Activated CD8-positive, alpha-beta memory T cell treated with anti-CD3 and anti-CD28 coated beads for 1 hour (primary cell): Measurements from ENCODE around the gene STRN3.
"Not testable (repeated sequence)": the region's sequence is repeated elsewhere in the genome, so short reads cannot be mapped to it uniquely, and the experiment has no call there.

Source experiments
- DNase-seq, 2 donors: peaks; one replicate each; pipeline ENCODE4 v3.0.0-alpha.2; 2020; ENCODE audit warnings: low read depth in 1 of 2; ENCODE audit errors: extremely low read depth in 1 of 2

Gene STRN3

GRCh38 chr14:30921305-30921704, 104.9 kb downstream of the STRN3 start:
- DNase-seq = no peak

DNA sequence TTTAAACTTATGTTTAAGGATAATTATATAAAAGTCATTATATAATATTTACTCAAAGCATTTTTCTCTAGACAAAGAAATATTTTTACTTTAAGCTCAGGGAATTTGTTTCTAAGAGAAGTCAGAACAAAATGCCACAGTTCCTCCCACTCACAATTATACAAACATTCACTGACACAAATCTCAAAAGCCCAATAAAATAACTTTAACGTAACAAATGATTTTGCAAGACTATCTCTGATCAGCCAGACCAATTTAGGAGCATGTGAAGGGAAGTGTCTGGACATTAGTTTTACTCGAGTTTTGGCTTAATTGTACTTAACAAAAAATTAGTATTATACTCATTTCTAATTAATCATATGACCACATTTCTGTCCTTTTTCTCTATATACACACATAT, 110.6 kb downstream of the STRN3 start:
- DNase-seq = no peak

DNA sequence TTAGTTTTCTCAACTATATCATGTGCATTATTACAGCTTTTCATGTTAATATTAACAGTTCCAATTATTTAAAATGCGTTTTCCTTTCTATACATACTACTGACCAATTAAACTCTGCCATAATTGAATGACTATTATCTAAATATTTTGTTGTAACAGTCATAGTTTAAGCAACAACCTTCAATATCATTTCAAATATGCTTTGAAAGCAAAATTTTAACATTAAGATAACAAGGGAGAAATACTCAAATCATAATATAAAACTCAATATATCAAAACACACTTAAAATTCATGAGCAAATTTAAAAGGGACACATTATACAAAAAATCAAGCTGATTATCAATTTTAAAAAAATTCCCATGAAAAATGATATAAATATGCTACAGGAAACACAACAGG, 111.4 kb downstream of the STRN3 start:
- no peak for DNase-seq

- DNase-seq = no peak
Measured at GRCh38 chr14:30908826-30909225, 117.4 kb downstream of the STRN3 start.

- no peak for DNase-seq
Measured at GRCh38 chr14:30907659-30908057, 118.5 kb downstream of the STRN3 start.

DNA sequence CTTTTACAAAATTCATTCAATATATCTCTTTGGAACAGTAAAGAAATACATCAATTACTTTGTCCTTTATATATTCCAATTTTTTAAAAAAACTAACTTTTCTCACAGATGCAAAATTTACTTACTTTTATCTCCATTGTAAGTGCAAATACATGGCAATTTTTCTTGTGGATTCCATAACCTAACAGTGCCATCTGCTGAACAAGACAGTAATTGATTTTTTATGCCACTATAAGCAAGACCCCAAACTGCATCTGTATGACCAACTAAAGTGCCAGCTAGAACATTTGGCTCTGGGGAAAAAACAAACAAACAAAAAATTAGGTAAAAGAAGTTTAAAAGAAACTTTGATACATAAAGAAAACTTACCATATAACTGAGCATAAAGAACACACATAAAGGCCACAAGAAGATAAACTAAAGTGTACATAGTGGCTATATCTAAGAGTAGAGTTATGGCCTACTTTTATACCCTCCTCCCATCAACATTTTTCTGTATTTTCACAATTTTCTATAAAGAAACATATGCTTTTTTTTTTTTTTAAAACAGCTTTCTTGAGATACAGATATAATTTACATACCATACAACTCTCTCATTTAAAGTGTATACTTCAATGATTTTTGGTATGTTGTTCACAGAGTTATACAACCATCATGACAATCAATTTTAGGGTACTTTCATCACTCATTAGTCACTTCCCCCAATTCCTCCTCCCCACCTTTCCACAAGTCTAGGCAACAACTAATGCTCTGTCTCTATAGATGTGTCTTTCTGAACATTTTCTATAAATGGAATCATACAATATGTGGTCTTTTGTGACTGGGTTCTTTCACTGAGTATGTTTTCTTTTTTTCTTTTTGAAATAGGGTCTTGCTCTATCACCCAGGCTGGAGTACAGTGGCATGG, 119.2 kb downstream of the STRN3 start:
- no peak for DNase-seq

- DNase-seq = no peak
Measured at GRCh38 chr14:30903285-30904124, 122.7 kb downstream of the STRN3 start.

DNA sequence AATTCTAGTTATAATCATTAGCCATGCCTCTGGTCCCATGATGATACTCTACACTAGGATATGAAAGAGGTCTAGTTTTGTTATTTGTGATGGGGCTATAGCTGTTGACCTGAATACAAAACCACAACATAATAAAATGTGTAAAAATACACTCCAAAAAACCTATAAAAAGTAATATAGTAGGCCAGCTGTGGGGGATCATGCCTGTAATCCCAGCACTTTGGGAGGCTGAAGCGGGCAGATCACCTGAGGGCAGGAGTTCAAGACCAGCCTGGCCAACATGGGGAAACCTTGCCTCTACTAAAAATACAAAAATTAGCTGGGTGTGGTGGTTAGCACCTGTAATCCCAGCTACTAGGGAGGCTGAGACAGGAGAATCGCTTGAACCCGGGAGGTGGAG, 129.1 kb downstream of the STRN3 start:
- not testable (repeated sequence) for DNase-seq

DNA sequence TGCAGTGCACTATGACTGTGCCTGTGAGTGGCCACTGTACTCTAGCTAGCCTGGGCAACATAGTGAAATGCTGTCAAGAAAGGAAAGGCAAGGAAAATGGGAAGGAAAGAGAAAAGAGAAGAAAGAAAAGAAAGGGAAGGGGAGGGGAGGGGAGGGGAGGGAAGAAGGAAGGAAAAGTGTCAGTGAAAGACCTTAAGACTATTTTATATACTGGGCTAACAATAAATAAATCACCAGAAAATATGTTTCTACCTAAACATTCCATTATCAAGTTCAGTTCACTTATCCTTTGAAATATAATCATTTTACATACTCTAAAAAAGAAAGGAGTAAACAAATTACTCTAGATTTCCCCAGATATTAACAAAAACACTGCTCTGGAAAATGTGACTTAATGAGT, 129.7 kb downstream of the STRN3 start:
- DNase-seq = no peak

DNA sequence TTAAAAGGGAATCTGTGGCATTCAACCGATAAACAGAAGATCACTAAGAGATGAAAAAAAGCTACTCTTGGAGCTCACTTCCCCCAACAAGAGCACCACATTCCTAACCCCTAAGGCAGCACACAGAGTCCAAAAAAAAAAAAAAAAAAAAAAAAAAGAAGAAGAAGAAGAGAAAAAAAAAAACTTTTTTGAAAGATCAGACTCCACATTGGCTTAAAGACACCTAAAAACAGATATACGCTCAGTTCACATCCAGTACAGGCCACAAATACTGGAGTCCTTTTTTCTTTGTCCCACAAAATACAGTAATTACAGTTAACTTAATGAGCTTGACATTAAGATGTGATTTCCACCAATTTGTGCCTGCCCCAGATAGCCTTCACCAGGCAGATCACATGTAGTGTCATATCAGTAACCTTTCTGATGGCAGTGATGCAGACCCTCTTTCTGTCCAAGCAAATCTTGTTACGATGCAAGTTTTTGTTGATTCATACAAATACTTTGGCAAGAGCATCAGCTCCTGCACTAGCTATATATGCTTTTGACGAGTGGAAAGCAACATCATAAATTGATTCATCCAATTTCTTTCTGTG, 131.2 kb downstream of the STRN3 start:
- DNase-seq = no peak

DNA sequence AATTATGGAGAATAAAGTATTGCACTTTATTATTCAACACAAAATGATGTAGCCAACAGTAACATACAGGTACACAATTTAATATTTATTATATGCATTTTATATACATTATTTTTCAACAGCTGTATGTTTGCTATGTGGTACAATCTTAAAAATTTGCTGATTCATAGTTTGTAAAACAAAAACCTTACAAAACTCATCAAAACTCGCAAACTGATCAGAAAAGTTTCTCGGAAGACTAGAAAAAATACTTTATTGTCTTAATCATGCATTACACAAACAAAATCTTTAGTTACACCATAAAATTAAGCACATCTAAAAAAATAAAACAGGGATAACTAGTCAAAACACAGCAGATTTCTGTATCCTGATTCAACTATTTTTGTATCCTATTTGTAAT, 132.4 kb downstream of the STRN3 start:
- no peak for DNase-seq

- no peak for DNase-seq
Measured at GRCh38 chr14:30889244-30889594, 137.0 kb downstream of the STRN3 start.

GRCh38 chr14:30888480-30889243, 137.5 kb downstream of the STRN3 start:
- no peak for DNase-seq

DNA sequence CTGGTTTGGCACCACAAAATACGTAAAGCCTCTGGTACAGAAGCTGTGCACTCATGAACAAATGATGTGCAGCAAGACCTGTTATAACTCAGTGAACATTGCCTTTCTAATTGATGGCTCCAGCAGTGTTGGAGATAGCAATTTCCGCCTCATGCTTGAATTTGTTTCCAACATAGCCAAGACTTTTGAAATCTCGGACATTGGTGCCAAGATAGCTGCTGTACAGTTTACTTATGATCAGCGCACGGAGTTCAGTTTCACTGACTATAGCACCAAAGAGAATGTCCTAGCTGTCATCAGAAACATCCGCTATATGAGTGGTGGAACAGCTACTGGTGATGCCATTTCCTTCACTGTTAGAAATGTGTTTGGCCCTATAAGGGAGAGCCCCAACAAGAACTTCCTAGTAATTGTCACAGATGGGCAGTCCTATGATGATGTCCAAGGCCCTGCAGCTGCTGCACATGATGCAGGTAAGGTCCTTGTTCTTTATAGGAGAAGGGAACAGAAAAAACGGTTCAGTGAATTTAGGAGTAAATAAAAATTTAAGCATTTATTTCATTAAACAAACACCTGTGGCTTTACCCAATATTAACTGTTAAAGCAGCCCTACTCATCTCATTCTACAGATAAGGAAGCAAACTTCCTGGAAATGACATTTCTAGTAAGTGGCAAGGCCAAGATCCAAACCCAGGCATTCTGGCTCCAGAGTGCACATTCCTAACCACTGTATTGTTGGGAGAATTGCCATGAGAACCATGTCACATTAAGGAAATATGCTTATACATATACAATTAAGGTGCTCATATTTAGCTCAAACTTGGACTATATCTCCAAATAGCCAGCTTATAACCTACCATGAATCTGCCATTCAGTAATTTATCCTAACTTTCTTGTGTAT, 140.1 kb downstream of the STRN3 start:
- DNase-seq = no peak

GRCh38 chr14:30884901-30885300, 141.3 kb downstream of the STRN3 start:
- DNase-seq = no peak

- DNase-seq = no peak
Measured at GRCh38 chr14:30883508-30884294, 142.5 kb downstream of the STRN3 start.

GRCh38 chr14:30882431-30882830, 143.7 kb downstream of the STRN3 start:
- no peak for DNase-seq

DNA sequence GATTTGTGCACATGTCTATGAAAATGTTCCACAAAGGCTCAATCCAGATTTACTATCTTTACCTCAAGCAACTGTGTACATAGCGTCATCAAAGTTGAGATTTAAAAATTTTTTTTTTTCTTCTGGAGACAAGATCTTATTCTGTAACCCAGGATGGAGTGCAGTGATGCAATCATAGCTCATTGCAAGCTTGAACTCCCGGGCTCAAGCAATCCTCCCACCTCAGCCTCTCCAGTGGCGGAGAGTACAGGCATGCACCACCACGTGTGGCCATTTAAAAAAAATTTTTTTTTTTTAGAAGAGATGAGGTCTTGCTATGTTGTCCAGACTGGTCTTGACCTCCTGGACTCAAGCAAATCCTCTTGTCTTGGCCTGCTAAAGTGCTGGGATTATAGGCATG, 149.5 kb downstream of the STRN3 start:
- no peak for DNase-seq

DNA sequence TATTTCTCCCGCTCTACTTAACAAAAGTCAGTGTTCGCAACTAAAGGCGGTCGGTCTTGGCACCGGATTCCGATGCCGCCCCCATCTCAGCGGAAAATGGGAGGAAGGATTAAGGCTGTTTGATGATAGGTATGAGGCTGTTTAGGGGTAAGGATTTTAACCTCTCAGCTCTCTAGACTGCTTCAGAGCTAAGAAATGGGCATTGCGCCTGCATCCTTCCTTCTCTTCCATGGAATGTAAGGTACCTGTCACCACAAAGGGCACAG, 150.5 kb downstream of the STRN3 start:
- DNase-seq = no peak
